ENCODE results near the gene NYNRIN. TPM values are rescaled to one million over a fixed set of nuclear protein-coding genes. Genes with fewer than 3 reads are reported as not detected.

NYNRIN gene
- total and polyA plus RNA-seq, 9 donors = 22.0 to 76.0 (median 54.6) TPM

GRCh38 chr14:24437736-24438067, 38.9 kb downstream of the NYNRIN start:
- Histone ChIP-seq H3K27me3 (no peaks in the 10 kb centered on the region), H3K36me3 (no peaks in the 10 kb centered on the region), H3K9me3 (no peaks in the 10 kb centered on the region), H3K4me3 (no peak overlapping the region), H3K4me1 (ENCODE audit: insufficient read depth) (peaks cover 3% of the 10 kb centered on the region), H3K27ac (peak overlapping the region in 1 of 2 donors; percentile 35)
- no peak for DNase-seq
- WGBS, 3 donors = 63 to 74% (median 73%) methylated on average over 2 of the region's 2 CpGs
- TF ChIP-seq EP300 (IDR thresholded peaks at IDR 0.05) = no peak
- no peak for TF ChIP-seq CTCF (IDR thresholded peaks at IDR 0.05)
- intact Hi-C loops (cut with DNase I) = loop anchor here in 1 of 4 donors (5.0 kb wide), 2 partner anchors 35 to 105 kb away; no protein-coding TSS in a partner anchor

DNA sequence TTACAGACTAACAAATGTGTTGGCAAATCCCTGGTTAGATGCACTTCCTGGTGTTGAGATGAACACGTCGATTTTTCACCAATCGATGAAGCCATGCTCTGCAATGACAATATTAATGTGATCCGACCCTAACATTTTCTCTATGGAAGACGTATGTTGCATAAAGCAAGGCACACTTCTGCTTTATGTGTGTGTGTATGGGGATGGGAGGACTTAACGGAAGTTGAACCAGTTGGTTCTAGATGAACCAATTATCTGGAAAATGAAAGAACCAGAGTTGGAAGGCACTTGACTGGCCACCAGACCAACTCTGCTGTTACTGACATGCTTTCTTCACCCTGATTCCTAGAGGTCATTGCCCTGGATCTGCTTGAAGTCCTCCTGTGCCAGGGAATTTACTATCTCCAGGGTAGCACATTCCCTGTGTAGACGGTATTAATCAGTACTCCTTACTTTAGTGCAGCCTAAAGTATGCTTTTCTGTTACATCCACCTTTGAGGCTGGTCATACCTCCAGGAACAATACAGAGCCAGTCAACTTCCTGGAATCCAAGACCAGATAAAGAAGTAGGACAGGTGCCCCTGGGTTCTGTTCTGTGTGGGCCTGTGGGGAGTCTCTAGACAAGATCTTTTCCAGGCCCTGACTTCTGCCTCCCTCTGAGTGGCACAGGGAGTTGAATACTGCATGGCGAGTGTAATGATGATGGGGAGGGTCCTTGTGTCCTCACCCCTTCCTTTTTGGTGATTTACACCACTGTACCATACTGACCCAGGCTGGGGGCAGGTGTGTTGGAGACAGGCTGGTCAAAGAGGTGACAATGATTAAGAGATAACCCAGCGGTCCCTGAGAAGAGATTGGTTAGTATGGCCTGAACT, 39.7 kb downstream of the NYNRIN start:
- DNase-seq = no peak
- no peaks in the 10 kb centered on the region for H3K9me3 ChIP-seq
- peaks cover 3% of the 10 kb centered on the region for H3K4me1 ChIP-seq (ENCODE audit: insufficient read depth)
- no peak overlapping the region for H3K27ac ChIP-seq
- intact Hi-C loops (cut with DNase I) = loop anchor here in 1 of 4 donors (5.0 kb wide), 2 partner anchors 36 to 106 kb away; no protein-coding TSS in a partner anchor
- no peaks in the 10 kb centered on the region for H3K36me3 ChIP-seq
- 56 to 61% (median 58%) methylated on average over 9 of the region's 9 CpGs for WGBS, 3 donors
- no peak for TF ChIP-seq POLR2A (IDR thresholded peaks at IDR 0.05)
- TF ChIP-seq EP300 (IDR thresholded peaks at IDR 0.05) = no peak
- no peak for TF ChIP-seq CTCF (IDR thresholded peaks at IDR 0.05)
- no peaks in the 10 kb centered on the region for H3K27me3 ChIP-seq
- H3K4me3 ChIP-seq = no peak overlapping the region

DNA sequence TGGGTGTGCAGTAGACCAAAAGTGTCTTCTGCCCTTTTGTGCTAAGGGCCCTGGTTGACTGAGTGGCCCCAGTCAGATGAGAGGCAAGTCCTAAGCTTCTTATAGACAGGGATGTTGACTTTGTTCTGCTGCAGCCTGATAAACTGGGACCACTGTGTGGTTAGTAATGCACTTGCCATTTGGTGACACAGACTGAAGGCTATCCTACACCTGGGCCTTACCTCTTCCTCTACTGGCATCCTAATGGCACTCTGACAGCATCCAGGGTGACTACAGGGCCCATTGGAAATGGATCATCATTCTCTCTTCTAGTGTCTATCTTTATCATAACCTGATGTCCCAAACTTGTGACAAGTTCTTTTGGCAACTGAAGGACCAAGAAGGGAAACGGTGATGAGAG, 40.5 kb downstream of the NYNRIN start:
- TF ChIP-seq CTCF (IDR thresholded peaks at IDR 0.05) = no peak
- Histone ChIP-seq H3K36me3 (no peaks in the 10 kb centered on the region), H3K4me1 (ENCODE audit: insufficient read depth) (peaks cover 3% of the 10 kb centered on the region), H3K27ac (no peak overlapping the region), H3K4me3 (no peak overlapping the region), H3K27me3 (no peaks in the 10 kb centered on the region), H3K9me3 (no peaks in the 10 kb centered on the region)
- 37 to 44% (median 41%) methylated on average over 1 of the region's 1 CpG for WGBS, 3 donors
- DNase-seq = no peak
- intact Hi-C loops (cut with DNase I) = loop anchor here in 1 of 4 donors (5.0 kb wide), 2 partner anchors 37 to 107 kb away; no protein-coding TSS in a partner anchor

DNA sequence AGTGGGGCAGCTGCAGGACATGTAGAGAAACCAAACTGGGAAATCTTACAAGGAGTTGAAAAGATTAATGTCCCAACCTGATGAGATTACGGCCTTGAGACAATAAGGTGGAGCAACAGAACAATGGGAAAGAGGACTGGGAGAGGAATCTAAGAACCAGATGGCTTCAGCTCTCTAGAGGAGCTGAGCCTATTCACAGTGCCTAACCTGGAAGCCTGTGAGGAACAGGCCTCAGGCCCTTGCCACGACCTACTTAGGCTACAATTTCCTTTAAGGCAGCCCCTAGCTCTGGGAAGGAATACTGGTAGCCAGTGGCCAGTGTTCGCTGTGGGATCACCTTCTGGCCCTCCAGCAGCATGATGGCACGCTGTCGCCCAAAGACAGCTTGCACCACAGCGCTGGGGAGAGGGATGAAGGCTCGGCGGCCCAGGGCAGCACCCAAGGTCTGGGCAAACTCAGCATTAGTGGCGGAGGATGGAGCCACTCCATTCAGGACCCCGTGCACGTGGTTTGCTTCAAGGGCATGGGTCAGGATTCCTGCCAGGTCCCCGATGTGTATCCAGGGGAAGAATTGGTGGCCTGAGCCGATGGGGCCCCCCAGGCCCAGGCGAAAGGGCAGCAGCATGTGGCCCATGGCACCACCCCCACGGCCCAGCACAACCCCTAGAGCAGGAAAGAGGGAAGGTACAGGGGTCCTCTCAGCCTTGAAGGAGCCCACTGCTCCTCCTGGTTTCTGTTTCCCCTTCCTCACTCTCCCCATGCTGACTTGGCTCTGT, 41.2 kb downstream of the NYNRIN start:
- Histone ChIP-seq H3K9me3 (no peaks in the 10 kb centered on the region), H3K36me3 (no peaks in the 10 kb centered on the region), H3K4me3 (no peak overlapping the region), H3K27ac (no peak overlapping the region), H3K27me3 (no peaks in the 10 kb centered on the region), H3K4me1 (ENCODE audit: insufficient read depth) (peaks cover 3% of the 10 kb centered on the region)
- DNase-seq = peak in 4 of 5 donors; percentile 27 to 57 (median 52)
- TF ChIP-seq EP300 (IDR thresholded peaks at IDR 0.05) (no peak), POLR2A (IDR thresholded peaks at IDR 0.05) (no peak), CTCF (IDR thresholded peaks at IDR 0.05) (no peak)
- 56 to 63% (median 58%) methylated on average over 15 of the region's 15 CpGs for WGBS, 3 donors
- intact Hi-C loops (cut with DNase I) = loop anchor here in 2 of 4 donors (5.0 kb wide), 3 partner anchors 38 to 208 kb away; partner anchors contain the start of genes GMPR2 (in 1 of the 2) and NEDD8 (in 1 of the 2)

Measured in ovary (tissue), 9 donors.